Measurements from ENCODE around the gene KCP.
A peak's percentile ranks its signal among the peaks of the same experiment; 100 is the strongest.

The KCP gene

DNA sequence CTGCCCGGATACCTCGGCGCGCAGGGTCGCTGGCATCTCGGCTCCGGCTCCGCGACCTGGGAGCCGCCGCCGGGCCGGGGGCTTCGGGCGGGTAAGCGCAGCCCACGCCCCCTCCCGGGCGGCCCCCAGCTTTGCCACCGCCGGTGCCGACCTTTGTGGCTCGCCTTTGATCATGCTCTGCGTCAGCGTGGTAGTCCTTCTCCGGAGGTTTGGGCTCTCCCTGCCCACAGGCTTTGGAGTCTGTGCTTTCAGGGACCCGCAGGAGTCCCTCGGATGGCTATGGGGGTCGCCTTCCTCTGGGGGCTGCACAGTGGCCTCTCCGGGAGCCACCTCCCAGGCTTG is 40.6 kb downstream of the KCP start:
- no peak for DNase-seq

DNA sequence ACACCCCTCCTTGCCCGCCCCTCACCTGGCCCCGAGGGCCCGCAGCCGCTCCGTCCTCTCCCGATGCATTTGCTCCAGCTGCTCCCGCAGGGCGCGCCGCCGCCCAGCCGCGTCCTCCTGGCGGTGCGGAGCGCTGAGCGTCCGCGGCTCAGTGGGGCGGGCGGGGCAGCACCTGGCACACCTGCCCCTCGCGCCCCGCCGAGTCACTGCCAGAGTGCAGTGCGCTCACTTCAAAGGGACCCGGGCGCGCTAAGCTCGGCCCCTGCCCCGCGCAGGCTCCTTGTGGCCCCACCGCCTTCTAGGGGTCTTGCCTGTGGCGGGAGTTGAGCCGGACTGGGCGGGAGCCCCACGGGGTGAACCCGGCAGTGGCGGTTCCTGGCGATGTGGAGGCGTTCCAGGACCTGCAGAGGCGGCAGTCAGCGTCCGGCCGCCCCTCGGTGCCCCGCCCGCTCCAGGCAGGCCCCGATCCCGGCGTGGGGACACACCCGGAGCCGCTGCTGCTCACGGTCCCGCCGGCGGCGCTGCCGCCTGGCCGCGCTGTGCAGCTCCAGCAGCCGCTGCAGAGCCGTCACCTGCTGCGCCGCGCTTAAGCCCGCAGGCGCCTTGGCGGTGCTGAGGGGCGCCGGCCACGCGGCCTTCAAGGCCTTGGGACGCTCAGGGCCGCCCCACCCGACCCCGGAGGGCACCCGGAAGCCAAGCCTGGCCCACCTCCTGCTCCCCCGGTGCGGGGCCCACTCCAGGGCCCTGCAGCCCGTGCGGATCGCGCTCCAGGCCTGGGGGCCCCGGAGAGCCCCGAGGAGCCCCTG is 41.2 kb downstream of the KCP start:
- DNase-seq: peak; percentile 35

DNA sequence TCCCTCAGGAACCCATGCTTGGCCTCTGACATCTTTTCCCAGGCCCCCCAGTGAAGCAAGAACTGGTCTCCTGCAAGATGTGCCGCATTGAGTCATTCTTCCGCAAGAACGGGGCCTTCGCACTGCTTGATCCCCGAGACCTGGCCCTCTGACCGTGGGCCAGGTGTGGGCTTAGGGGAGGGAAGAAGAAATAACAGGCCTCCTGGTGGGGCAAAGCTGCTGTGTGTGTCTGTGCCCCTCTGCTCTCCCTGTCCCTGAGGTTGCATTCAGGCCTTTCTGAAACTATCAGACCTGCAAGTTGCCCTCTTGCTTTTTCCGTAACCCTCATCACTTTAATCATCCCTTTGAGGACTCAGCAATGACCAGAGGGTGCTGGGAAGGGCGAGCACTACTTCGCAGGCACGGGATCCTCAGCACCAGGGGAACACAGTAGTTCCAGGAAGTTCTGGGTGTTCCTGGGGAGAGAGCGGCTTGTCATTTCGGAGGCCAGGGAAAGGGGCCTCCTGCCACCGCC is 41.8 kb downstream of the KCP start:
- no peak for DNase-seq

DNA sequence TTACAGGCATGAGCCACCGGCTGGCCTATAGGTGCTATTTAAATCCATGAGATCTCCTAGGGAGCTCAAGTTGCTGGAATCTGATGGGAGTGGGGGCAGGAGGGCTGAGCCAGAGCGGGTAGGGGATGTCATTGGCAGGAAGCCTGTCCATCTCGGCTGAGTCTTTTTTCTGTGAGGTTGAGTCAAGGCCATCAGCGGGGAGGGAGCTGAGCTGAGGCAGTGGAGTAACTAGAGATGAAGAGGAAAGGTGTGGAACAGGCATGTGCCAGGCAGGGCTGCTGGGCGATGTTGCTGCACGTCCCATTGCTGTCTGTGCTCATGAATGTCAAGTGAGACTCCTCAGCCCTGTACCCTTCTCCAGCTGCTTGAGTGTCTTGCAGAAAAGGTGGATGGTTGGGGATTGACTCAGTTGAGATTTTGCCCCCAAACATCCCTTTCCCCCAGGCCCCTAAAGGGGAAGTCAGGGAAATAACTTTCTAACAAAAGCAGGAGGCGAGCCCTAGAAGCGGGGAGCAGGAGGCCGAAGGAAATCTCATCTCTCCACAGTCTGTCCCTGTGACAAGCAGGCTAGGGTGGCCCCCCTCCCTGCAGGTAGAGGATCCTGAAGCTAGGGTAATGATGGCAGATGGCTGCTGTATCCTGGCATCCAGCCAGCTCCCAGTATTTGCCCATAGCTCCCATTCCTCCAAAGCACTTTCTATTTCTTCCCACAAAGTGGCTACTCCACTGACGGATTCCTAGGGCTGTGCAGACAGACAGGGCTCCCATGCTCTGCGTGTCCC is 42.5 kb downstream of the KCP start:
- DNase-seq: no peak

DNA sequence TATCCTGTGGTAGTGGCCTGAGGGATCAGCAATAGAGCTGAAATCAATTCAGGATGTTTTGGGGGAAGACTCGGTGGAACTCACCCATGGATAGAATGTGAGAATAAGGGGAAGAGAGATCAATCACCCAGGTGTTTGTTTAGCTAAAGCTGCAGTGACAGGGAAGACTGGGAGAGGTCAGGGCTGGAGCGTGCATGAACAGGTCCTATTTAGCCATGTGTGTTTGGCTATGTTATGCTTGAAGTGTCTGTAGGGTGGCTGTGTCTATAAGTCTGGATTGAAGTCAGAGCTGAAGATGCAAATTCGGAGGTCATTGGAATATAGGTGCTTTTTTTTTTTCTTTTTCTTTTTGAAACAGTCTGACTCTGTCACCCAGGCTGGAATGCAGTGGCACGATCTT is 43.3 kb downstream of the KCP start:
- DNase-seq: no peak

DNA sequence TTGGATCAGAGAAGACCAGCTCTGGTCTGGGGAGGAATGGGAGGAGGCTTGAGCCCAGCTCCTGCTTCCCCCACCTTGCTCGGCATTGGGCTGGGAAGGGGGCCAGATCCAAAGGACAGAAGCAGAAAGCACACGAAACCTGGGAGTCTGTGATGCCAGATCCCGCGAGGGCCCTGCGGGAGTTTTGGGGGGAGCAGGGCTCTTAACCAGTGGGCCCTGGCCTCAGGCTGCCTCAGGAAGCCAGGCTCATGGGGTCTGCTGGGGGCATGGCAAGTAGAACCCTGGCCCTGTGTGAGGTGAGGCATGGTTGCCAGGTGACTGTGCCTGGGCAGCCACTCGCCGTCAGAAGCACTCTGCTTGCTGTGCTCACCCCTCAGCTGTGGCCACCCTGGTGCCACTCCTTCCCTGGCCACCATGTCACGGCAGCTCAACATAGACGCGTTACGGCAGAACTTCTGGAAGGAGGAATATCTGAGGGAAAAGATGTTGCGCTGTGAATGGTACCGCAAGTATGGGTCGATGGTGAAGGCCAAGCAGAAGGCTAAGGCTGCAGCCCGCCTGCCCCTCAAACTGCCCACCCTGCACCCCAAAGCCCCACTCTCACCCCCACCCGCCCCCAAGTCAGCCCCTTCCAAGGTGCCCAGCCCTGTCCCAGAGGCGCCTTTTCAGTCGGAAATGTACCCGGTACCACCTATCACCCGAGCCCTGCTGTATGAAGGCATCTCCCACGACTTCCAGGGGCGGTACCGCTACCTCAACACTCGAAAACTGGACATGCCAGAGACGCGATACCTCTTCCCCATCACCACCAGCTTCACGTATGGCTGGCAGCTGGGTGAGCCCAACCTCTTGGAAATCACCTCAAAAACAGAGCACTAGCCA is 44.3 kb downstream of the KCP start:
- DNase-seq: no peak

DNA sequence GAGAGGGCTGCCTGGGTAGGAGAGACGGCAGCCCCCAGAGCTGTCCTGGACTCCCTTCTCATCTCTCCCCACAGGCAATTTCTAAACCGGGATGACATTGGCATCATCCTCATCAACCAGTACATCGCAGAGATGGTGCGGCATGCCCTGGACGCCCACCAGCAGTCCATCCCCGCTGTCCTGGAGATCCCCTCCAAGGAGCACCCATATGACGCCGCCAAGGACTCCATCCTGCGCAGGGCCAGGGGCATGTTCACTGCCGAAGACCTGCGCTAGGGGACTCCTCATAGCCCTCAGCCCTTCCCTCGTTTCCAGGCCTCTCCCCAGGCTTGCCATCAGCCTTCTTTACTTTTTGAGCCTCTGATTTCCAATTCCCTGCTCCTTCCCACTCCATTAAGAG is 45.2 kb downstream of the KCP start:
- DNase-seq: no peak

DNA sequence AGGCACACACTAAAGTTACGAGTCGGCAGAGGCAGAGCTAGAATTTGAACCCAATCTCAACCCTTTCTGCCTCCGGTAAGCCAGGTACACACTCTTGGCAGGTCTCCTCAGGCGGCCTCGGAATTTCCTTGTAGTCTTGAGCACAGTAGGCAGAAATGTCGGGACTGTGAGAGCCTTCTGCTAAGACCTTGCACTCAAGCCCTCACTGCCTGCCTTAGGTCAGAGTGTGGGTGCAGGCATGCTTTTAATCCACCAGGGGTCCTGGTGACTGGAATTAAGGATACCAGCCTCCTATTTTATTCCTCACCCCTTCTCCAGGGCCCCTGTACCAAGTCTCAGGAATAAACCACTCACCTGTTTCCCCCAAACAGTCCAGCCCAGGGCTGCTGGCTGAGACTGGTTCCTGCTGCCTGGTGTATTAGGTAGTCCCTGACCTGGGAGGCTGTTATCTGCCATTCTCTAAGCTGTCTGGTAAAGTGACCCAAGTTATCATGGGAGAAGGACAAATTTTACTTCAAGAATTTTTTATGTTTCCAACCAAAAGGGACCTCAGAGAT is 47.0 kb downstream of the KCP start:
- DNase-seq: peak; percentile 62

DNA sequence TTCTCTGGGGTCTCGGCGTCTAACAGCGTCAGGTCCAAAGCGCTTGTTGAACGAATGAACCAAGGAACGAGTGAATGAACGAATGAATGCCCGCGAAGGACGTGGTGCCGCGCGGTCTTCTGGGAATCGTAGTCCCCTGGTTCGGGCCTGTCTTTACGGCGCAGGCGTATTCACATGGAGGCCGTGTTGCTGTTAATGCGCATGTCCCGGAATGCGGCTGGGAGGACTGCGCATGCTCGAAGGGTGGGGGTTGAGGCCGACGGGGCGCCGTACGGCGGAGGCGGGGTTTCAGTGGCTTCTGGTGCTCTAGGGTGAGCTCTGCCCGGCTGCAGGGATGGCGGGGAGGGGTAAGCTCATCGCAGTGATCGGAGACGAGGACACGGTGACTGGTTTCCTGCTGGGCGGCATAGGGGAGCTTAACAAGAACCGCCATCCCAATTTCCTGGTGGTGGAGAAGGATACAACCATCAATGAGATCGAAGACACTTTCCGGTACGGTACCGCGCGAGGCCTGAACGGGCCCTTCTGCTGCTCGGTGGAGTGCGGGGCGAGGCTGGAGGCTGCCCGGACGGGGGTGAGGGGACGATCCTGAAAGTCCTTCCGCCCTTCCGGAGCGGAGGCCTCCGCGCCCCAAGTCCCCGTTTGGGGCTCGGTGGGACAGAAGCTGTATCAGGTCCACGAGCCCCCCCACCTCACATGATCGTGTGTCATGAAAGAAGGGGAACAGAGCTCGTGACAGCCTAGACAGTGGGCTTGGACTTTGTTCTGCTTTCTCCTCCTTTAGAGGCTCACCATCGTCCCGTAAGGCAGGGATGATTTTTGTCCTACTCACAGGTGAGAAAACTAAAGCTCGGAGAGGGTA is 47.7 kb downstream of the KCP start, which contains the start of gene ATP6V1F:
Gene ATP6V1F, plus strand, starts transcription at position 286 of the 862 bp plus-strand sequence. Its CDS starts 49 bp downstream, at position 335.
- DNase-seq: peak; percentile 99

DNA sequence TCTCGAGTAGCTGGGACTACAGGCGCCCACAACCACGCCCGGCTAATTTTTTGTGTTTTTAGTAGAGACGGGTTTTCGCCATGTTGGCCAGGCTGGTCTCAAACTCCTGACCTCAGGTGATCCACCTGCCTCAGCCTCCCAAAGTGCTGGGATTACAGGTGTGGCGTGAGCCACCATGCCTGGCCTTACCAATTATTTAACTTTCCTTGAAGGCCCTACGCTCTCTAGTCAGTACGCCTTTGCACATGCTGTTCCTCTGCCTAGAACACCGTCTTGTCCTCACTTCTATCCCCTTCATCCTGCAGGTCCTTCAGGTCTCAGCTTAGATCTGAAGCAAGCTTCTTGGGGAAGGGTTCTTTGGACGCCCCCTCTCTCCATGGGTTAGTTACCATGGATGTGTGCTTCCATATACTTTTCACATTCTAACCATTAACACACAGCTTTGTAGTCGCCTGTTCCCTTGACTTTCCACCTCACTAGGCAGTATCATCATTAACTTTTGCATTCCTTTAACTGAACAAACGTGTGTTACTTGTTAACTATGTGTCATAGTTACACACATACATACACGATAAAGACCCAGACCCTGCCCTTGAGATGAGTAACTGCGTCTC is 48.4 kb downstream of the KCP start:
- no peak for DNase-seq

DNA sequence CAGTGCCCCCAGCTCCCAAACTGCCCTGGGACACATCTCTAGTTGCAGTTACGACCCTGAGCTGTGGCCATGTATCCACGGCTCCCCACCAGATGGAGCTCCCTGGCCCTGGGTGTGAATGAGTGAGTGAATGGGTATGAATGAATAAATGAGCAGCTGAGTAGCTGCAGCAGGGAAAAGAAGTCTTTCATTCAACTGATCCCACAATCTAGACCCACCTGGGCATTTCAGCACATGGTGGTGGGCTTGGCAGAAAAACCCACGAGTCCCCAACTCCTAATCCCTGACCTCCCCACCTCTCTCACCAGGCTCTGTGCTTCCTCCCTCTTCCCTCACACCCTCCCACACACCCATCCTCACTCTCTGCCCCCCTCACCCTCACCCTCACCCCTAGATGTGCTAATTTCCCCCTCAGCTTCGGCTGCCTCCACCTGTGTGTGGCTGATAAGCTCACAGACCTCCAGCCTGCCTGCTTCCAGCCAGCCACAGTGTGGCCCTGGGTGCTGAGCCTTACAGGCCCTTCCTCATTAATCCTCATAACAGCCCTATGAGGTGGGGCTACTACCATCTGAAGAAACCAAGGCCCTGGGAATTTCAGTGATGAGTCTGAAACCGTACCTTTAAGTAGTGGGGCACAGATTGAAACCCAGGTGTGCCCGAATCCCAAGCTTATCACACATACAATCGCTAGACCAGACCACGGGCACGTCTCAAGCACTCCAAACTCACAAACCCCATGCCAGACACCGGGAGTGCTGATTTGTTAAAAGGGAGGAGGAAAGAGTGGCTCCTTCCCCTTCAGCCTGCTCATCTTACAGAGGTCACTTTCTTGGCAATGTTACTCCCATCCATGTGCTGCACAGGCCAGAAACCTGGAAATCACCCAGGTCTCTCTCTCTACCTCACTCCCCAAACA is 50.1 kb downstream of the KCP start:
- DNase-seq: no peak

DNA sequence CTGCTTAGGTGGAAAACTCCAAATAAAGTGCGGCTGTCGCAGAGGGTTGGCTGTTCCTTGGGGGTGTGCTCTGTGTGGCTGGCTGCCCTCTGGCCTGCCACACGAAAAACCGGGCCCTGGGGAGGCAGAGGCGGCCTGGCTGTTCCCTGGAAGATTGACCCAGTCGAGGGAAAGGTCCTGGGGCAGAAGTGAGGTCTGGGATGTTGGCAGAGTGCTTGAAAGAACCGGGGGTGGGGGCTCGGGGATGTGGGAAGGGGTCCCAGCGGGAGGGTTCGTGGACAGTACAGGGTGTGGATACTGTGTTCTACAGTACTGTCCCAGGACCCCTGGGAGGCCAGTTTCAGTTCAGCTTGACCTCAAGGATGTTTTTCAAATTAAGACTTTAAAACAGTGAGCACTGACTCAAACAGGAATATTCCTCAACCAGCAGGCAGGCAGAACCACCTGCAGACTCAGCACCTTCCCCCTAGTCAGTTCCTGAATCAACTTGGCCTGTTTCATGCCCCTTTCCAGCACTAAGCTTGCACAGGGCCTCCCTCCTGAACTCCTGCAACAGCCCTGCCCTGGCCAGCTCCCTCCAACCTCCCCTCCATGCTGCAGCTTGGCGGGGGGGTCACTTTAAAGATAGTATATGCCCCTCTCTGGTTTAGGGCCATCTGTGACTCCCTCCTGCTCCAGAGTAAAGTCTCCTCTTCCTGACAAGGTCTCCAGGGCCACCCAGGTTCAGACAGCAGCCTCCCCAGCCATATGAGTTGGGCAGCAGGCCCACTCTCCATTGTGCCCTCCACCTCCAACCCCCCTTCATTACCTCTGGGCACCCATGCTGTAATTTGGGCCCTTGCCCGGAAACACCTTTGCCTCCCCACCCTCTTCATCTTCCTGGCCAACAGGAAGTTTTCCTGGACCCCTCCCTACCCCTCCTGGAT is 51.0 kb downstream of the KCP start:
- DNase-seq: no peak

DNA sequence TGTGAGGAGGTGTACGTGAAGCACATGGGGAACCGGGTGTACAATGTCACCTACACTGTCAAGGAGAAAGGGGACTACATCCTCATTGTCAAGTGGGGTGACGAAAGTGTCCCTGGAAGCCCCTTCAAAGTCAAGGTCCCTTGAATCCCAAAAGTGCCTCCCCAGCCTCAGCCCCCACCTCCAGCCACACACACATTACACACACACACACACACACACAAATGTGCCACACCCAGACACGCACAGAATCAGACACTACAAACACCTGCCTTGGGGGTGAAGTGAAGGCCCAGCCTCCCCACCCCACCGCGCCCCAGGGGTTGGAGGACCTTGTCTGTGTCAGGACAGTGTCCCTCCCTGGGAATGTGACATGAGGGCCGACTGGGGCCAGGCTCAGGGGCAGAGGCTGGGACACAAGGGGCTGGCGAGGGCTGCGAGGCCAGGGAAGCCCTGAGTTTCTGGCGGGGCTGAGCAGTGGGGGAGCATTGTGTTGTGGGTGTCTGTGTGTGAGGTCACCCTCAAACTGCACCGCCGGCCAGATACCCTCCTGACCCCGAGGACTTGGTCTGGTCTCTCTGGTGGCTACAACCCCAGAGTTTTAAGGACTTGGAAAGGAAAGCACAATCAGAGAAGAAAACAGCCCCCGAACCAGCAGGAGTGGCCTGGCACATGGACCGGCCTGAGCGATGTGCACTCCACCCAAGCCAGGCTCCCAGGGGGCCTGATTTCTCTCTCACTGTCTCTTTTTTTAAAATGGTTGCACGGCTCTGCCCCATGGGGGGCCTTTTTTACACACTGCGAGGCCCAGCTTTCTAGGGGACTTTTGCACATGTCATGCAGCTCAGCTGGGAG is 51.9 kb downstream of the KCP start:
- no peak for DNase-seq

DNA sequence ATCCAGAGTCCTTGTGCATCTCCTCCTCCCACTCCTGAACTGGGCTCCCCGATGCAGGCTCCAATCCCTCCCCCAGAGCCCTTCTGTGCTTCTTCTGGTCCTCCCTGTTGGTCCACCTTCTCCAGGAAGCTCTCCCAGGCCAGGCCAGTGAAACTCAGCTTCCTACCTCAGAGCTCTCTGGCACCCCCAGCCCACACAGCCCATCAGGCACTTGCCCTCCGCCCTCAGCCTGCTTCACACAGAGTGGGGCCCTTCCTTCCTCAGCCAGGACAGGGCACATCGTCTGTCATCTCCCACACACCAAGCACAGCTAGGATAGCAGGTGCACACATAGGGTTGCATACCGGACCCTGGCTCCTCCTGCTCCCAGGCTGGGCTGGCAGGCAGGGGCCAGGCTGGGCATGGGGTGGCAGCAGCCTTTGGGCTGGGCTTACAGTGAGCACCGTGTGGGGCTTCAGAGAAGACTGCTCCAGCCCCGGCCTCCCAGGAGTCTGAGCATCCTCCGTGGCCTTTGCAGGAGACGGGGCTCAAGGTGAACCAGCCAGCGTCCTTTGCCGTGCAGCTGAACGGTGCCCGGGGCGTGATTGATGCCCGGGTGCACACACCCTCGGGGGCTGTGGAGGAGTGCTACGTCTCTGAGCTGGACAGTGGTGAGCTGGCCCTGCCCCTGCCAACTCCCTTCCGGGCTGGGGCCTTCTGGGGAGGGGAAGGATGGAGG is 54.3 kb downstream of the KCP start:
- DNase-seq: no peak

DNA sequence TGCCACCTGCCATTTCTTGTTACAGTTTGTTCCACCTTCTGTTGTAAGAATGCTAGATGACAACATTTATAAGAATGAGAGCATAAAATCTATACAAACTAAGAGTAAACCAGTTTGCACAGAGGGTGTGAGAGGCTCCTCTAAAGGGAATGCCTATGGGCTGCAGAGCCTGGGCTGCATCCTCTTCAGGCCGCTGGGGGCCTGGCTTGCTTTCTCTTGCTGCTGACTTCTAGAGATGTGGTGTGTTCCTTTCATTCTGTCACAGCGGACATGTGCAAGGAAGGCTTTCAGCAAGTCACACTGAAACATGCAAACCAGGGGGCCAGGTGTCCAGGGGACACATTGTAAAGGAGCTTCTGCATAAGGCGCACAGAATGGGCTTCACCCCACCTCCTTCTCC is 55.0 kb downstream of the KCP start:
- no peak for DNase-seq

DNA sequence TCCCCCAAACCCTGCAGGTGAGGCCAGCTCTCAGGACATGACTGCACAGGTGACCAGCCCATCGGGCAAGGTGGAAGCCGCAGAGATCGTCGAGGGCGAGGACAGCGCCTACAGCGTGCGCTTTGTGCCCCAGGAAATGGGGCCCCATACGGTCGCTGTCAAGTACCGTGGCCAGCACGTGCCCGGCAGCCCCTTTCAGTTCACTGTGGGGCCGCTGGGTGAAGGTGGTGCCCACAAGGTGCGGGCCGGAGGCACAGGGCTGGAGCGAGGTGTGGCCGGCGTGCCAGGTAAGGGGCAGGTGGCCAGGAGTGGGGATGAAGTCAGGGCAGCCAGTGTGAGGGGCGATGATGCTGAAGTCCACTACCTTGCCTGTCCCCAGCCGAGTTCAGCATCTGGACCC is 56.1 kb downstream of the KCP start:
- DNase-seq: no peak

DNA sequence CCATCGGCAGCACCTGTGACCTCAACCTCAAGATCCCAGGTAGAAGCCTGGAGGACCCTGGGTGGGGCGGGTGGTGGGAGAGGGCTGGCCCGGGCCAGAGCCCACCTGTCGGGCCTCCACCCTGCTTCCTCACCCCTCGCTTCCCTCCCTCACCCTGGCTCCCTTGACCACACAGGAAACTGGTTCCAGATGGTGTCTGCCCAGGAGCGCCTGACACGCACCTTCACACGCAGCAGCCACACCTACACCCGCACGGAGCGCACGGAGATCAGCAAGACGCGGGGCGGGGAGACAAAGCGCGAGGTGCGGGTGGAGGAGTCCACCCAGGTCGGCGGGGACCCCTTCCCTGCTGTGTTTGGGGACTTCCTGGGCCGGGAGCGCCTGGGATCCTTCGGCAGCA is 56.7 kb downstream of the KCP start:
- DNase-seq: no peak
